ENCODE measurements around the gene ZFAND5. TPM values are rescaled to one million over a fixed set of nuclear protein-coding genes. Genes with fewer than 3 reads are reported as not detected.

The ZFAND5 gene
- polyA plus RNA-seq, 4 donors, result 197 to 231 (median 218) TPM

GRCh38 chr9:72363908-72364678 lies 915 bp downstream of the ZFAND5 start:
- DNase-seq (ENCODE audit: low read depth in 4 of 4, low spot score in 3 of 4), result peak in 3 of 4 donors; percentile 36 to 41 (median 37)

GRCh38 chr9:72363236-72363635 lies 1.8 kb downstream of the ZFAND5 start:
- DNase-seq (ENCODE audit: low read depth in 4 of 4, low spot score in 3 of 4), result no peak

- peak in 3 of 4 donors; percentile 52 to 74 (median 64) for DNase-seq (ENCODE audit: low read depth in 4 of 4, low spot score in 3 of 4)
Observed at GRCh38 chr9:72362680-72363139, 2.3 kb downstream of the ZFAND5 start.

GRCh38 chr9:72362118-72362531 lies 2.9 kb downstream of the ZFAND5 start:
- no peak for DNase-seq (ENCODE audit: low read depth in 4 of 4, low spot score in 3 of 4)

- no peak for DNase-seq (ENCODE audit: low read depth in 4 of 4, low spot score in 3 of 4)
Observed at GRCh38 chr9:72361217-72361616, 3.8 kb downstream of the ZFAND5 start.

GRCh38 chr9:72360324-72360723 lies 4.7 kb downstream of the ZFAND5 start:
- DNase-seq (ENCODE audit: low read depth in 4 of 4, low spot score in 3 of 4), result no peak

GRCh38 chr9:72356041-72356582 lies 8.9 kb downstream of the ZFAND5 start:
- DNase-seq (ENCODE audit: low read depth in 4 of 4, low spot score in 3 of 4), result no peak

- DNase-seq (ENCODE audit: low read depth in 4 of 4, low spot score in 3 of 4), result no peak
Observed at GRCh38 chr9:72355153-72355552, 9.9 kb downstream of the ZFAND5 start.

GRCh38 chr9:72354704-72355103 lies 10.3 kb downstream of the ZFAND5 start:
- no peak for DNase-seq (ENCODE audit: low read depth in 4 of 4, low spot score in 3 of 4)

- DNase-seq (ENCODE audit: low read depth in 4 of 4, low spot score in 3 of 4), result no peak
Observed at GRCh38 chr9:72353455-72354116, 11.4 kb downstream of the ZFAND5 start.

GRCh38 chr9:72352911-72353388 lies 12.1 kb downstream of the ZFAND5 start:
- no peak for DNase-seq (ENCODE audit: low read depth in 4 of 4, low spot score in 3 of 4)

- DNase-seq (ENCODE audit: low read depth in 4 of 4, low spot score in 3 of 4), result no peak
Observed at GRCh38 chr9:72351538-72352453, 13.2 kb downstream of the ZFAND5 start.

- no peak for DNase-seq (ENCODE audit: low read depth in 4 of 4, low spot score in 3 of 4)
Observed at GRCh38 chr9:72349911-72350310, 15.1 kb downstream of the ZFAND5 start.

GRCh38 chr9:72349240-72349639 lies 15.8 kb downstream of the ZFAND5 start:
- DNase-seq (ENCODE audit: low read depth in 4 of 4, low spot score in 3 of 4), result no peak

- DNase-seq (ENCODE audit: low read depth in 4 of 4, low spot score in 3 of 4), result no peak
Observed at GRCh38 chr9:72346333-72346732, 18.7 kb downstream of the ZFAND5 start.

GRCh38 chr9:72338631-72339030 lies 26.4 kb downstream of the ZFAND5 start:
- no peak for DNase-seq (ENCODE audit: low read depth in 4 of 4, low spot score in 3 of 4)

GRCh38 chr9:72337286-72337685 lies 27.7 kb downstream of the ZFAND5 start:
- no peak for DNase-seq (ENCODE audit: low read depth in 4 of 4, low spot score in 3 of 4)

- no peak for DNase-seq (ENCODE audit: low read depth in 4 of 4, low spot score in 3 of 4)
Observed at GRCh38 chr9:72334658-72335337, 30.2 kb downstream of the ZFAND5 start.

GRCh38 chr9:72333709-72334108 lies 31.3 kb downstream of the ZFAND5 start:
- no peak for DNase-seq (ENCODE audit: low read depth in 4 of 4, low spot score in 3 of 4)

- DNase-seq (ENCODE audit: low read depth in 4 of 4, low spot score in 3 of 4), result no peak
Observed at GRCh38 chr9:72333197-72333596, 31.8 kb downstream of the ZFAND5 start.

All from left renal pelvis (tissue), 4 donors.